Measurements from ENCODE around the gene DCBLD2.

DCBLD2 gene

DNA sequence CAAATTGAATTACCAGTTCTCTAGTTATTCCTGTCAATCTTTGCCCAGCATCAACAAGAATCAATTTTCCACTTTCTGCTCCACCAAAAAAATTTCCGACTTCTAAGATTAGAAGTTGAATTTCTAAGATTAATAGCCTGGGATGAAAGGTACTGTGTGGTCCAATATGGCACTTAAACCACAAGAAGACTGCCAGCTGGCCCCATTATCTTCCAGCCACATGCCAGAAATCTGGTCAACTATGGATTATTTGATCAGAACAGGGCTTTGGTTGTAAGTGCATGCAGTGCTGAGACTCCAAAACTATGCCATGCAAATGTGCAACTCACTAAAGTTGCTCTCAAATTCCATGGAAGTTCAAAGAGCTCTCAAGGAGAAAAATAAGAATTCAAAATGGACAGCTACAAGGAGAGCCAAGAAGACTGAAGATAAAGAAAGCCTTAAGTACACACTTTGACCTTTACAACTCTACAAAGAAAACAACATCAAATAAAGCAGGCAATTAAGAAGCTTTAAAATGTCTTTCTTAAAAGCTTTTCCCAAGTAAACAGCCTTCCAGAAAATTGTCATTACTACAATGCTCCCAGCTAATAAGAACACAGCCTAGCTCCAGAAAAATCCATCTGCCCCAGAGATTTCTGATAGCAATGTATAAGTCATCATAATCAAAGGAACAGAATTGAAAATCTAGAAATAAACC, 74.1 kb downstream of the DCBLD2 start:
- no peak for DNase-seq

DNA sequence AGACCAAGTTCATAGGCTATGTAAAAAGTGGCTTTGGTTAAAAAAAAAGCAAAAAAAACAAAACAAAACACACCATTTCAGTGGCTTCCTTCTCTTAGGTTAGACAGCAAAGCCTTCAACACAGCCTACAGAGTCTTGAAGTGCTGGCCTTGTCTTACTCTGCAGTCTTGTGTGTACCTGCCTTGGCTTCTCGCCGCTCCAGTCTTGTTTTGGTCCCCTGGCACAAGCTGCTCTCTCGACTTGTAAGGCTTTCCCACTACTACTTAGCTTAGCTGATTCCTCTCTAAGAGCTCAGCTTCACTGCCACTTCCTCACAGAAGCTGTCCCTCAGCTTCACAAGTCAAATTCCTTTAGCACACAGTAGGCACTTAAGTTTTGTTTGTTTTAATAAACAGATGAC, 75.4 kb downstream of the DCBLD2 start:
- DNase-seq = no peak

DNA sequence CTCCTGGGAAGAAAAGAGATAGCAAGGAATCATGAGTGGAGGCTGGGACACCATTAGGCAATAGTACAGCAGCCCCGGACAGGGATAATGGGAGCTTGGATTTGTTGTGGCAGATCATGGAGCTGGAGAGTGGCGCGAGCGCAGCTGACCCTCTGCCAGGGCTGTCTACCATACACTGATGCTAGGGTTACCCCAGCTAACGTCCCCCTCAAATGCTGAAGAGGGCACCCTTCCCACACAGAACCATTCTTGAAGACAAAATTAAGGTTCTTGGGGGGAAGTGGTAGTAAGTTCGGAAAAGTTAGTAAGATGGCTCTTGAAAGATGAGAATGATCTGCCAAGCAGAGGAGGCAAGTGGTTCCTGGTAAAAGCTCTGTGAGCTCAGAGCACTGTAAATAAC, 77.2 kb downstream of the DCBLD2 start:
- no peak for DNase-seq

DNA sequence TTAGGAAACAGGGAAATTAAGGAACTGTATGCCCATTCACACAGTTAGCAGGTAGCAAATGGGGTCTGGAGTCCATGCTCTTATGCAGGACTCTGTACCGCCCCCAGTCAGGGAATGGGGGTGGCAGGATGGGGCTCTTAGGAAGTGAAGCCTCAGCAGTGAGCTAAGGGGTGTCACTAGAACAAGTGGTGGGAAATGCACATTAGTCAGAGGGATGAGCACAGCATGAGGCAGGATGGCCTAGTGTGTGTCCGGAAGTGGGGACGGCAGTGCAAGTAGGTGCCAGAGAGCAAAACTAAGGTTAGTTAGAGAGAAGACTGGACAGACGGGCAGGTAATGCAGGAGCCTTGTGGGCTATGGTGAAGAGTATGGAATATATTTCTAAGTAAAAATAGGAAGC, 77.7 kb downstream of the DCBLD2 start:
- no peak for DNase-seq

DNA sequence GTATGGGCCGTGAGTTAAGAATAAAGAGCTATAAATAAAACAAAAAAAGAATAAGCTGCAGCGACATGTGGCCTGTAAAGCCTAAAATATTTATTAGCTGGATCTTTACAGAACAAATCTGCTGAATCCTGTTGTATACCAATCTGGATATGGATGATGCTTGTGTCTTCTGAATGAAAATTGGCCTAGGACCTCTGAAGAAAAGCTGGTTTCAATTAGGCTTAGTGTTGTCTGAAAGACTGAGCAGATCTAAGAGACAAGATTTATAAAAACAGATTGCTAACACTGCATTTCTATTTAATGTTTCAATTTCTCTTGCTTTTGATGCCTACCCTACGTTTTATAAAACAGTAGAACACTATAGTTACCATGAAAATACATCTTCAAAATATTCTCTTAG, 80.4 kb downstream of the DCBLD2 start:
- DNase-seq = no peak

DNA sequence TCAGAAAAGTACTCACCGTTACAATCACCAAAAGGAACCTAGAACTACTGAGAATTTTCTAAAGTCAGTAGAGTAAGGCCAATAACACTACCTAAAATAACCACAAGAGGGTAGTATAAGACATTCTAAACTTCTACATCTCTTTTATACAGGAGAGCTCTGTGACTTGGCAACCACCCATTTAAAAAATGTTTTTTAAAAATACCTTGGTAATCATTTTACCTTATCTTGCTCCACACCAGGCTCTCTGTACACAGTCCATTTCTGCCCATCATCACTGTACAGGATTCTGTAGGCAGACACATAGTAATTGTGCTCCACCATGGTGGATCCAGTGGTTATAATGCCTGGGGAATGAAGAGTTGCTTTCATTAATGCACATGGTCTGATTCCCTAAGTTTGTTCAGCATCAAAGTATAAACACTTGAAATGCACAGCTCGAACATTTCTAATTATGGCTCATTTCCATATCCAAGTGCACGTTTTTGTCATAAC, 83.9 kb downstream of the DCBLD2 start:
- DNase-seq = no peak

DNA sequence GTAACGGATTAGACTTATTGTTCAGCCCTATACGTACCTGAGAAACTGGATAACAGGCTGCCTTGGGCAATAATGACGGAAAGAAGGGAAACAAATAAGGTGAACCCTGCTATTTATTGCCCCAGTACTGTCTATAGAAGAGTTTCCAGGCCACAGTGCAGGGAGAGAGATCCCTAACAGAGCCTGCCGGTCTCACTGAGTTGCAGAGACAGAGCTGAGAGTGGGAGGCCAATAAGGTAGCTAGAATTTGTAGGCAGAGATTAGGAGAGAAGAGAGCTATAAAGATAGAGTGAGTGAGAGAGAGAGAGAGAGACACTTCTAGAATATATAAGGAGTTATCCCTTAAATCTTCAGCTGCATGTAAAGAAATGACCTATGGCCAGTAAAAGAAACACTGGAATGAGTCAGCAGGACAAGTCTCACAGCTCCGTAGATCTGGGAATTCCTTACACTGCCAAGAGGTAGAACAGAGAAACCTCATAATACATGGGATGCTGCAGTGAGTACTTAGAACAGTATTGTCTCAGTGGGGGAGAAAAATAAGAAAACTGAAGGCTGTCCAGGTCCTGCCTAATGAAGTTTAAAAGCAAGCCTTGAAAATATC, 86.6 kb downstream of the DCBLD2 start:
- no peak for DNase-seq

DNA sequence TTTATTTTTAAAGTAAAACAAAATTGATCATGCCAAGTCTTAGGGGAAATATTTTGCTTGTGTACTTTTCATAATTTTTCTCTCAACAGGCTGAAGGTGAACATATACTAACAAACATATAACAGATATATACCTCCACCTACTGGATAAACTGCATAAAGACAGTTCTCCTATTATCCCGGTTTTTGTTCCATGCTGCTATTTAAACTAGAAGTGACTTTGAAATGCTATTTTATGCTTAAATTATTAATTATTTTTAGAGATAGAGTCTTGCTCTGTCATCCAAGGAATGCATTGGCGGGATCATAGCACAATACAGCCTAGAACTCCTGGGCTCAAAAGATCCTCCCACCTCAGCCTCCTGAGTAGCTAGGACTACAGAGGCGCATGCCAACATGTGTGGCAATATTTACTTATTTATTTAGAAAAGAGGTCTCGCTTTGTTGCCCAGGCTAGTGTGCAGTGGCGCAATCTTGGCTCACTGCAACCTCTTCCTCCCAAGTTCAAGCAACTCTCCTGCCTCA, 88.6 kb downstream of the DCBLD2 start:
- DNase-seq = no peak

DNA sequence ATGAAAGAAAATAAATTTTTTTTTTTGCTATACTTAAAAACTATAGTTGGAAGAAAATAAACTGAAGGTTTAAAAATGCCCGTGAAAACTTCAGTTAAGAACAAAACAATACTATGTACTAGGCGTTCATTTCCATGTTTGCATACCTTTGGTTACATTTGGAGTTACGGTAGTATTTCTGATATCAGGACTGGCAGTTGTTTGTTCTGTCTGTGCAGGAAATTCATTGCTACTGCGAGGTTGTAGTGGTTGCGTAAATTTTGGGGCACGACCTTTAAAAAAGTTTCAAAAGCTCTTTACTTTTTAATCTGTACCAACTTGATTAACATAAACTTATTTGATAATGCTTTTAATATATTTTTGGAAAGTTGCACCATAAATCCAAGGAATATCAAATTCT, 90.4 kb downstream of the DCBLD2 start:
- DNase-seq = no peak

DNA sequence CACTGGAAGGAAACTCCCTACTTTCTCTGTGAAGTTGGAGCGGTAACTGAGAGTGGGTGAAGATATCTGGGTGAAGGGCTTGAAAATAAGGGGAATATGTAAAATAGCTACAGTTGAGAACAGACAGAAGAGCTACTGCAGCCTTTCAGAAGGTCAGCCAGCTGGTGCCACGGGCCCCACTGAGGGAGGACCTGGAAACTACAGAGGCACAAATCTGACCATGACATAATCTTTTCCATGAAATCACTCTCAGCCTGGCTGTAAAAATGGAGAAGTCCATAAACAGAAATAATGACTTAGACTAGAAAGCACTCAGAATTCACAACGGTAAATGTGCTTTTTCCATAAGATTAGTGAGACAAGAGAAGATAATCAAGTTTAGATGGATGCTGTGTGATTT, 91.9 kb downstream of the DCBLD2 start:
- no peak for DNase-seq

DNA sequence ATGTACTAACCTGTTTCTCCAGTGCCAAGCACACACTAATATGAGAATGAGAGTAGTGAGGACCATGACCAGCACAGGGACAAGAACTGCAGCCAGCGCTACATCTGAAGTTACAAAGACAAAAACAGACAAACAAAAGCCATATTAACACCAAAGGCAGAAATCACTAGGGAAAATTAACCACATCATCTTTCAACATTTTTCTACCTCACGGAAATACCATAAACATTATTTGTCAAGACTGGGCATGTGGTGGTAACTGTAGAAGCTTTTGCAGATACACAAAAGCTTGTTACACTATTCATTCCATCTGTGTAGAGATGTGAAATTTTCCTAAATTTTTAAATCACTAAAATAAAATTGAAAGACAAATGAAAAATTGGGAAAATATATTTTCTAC, 93.4 kb downstream of the DCBLD2 start:
- no peak for DNase-seq

DNA sequence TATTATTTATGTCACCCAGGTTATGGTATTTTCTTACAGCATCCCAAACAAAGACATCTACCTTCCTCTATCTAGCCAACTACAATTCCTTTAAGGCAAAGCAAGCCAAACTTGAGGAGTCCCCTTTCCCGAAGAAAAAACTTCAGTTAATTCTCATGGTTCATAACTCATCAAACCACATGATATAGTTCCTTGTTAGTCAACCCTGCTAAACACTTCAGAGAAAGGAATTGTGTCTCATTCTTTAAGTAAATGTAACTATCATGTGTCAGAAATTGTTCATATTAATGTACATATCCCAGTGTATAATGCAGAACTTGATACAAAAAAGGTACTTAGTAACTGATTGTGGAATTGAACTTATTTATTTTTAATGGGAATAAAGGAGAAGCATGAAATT, 93.9 kb downstream of the DCBLD2 start:
- DNase-seq = no peak

DNA sequence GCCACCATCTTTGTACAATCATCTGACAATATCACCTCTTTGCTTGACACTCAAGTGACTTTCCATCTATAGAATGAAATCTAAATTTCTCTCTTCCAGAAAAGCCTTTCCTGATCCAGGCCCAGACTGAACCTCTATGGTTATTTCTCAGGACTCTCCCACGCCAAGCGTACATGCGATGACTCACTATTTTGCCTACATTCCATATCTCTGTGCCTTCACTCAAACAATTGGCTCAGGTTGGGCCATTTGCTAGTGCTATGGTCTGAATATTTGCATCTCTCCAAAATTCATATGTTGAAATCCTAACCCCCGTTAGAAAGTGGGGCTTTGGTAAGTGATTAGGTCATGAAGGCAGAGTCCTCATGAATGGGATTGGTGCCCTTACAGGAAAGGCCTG, 94.5 kb downstream of the DCBLD2 start:
- DNase-seq = no peak

DNA sequence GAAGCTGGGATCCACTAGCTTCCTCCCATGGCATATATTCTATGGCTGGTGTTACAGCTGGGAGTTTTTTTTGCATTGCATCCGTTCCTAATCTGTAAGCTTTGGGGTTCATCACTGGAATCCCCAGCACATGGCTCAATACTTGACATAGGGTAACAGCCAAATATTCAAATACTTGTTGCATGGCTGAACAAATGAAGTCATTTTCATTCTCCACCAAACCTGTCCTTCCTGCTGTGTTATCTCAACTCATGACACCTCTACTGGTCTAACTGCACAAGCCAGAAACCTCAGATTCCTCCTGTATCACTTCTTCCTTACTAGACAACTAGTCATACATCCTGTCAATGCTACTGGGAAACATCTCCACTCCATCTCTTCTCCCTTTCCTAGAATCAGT, 95.0 kb downstream of the DCBLD2 start:
- no peak for DNase-seq

DNA sequence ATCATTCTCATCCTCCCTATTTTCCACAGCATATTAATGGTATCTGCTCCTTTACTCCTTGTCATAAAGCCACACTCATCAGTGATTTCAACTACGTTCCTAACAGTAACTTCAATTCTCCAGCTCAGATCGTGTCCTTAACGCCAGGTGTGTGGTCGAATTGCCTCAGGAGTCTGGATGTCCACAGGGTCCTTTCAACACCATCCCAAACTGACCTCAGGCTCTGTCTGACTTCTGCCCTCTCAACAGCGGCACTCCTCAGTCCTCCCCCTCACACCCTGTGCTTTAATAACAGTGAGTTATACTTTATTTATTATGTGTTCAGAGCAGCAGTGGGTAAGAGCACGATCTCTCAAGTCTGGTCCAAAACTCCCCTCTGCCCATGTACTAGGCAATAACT, 95.9 kb downstream of the DCBLD2 start:
- DNase-seq = no peak

DNA sequence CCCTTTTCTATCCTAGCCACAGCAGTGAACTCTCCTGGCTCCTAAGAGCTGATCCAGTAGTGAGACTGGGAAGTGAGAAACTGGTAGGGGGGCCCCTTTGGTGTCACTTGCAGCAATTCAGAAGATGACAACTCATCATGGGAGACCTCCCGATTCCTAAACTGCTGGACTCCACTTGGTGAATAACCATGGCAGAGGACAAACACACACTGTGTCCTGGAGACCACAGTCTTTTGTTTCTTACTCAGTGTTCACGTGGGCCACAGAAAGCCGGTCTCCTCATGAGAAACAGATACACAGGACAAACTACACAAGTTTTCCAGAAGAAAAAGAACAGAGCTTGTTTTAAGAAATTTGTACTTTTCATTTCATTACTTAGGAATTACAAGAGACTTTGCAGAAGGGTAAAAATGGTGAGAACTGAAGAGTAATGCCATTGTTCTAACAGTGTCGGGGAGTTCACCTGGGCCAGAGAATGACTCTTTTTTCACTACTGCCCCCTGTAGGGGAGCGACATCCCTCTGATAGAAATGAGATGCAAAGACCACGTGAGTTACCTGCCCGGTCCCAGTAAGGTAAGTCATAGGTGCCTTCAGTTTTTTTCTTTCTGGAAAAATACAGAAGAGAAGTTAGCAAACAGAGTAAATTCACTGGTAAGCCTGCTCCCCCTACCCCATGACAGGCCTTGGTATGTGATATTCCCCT, 100.3 kb downstream of the DCBLD2 start:
- DNase-seq = no peak

DNA sequence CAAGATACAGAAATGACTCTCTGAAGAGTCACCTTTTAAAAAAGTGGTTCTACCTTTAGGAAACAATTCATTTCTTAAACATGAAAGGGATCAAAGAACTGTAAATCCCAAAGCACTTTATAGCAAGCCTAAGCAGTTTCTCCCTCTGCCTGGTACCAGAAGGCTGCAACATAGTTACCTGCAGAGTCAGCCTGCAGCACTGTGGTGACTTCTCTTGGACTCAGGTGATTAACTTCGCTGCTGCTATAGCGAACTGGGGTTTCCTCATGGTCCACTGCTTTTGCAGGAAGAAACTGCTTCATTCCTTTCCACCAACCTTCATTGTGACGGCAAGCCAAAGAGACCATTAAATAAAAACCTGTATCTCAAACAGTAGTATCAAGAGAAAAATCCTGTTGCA, 101.1 kb downstream of the DCBLD2 start:
- no peak for DNase-seq

DNA sequence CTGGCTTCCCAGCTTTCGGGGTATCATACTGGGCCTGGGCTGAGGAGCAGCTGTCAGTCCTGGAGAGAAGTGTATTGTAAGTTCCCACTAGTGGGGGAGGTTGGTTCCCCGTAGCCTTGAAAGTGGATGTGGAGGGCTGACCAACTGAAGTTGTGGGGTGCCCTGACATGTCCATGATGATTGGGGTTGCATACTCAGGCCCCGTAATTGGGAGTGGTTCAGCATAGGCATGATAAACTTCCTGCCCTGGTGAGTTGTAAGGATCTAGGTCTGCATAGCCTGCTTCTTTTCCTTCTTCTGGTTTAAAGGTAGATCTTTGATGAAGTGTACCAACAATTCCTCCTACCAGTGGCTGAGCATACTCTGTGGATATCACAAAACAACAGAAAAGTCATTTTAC, 102.0 kb downstream of the DCBLD2 start:
- no peak for DNase-seq

DNA sequence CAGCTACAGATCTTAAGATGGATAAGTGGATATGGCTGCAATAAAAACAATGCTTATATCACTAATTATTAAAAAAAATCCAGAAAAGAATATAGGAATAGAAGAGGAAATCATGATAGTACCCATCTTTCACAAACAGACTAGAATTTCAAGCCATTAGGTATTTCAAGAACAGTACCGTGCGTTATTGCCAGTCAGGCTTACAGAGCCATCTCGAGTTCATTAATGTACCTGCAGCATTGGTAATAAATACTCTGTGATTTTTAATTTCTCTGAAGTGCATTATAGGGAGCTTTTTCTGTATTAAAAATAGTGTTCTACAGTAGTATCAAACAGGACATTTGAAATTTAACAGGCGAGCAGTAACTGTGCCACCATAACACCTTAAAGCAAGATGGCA, 102.7 kb downstream of the DCBLD2 start:
- no peak for DNase-seq

DNA sequence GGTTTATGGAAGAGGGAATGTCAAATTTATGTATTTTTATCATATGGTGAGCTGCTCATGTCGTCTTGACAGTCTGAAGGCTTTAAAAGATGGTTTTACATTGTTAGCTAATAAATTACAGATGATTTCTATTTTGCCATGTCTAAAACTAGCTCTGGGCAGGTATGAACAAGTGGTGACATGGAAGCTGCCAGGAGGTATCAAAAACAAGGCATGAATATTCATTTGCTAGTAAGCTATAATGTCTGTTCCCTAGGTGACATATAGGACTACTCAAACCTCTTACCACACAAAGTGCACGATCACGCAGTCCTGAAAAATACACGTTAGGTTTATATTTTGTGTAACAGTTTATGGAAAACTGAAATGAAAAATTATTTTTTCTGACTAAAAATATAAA, 103.6 kb downstream of the DCBLD2 start:
- no peak for DNase-seq

DNA sequence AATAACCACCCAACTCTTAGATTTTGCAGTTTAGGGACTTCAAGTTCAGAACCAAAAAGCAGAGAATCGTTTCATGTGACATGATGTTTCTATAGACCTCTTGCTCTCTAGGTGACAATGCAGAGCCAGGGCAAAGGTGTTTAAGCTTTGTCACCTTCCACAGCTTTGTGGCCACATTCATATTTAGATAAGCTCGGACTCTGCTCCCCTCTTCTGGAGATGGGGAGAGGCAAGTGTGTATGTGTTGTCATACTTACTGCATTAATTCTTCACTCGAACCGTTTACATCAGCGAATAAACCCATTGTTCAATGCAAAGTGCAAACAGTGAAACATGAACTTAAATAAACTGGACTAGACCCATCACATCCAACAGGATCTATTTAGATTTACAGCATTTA, 105.2 kb downstream of the DCBLD2 start:
- no peak for DNase-seq

DNA sequence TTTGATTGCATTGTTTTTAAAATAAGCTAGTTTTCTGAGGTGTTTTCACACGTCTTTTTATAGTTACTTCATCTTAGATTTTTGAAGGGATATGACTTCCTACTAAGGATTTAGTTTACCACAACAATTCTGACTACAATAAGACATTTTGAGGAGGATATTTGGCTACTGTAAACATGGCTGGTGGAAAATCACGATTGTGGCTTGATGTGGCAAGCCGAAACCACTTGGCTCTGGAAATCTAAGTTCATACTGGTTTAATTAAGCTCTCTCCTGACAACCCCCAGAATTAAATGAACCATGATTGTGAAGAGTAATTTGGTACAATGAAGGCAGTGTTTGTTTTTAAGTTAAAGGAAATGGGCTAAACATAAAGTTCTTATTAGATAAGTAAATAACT, 107.5 kb downstream of the DCBLD2 start:
- DNase-seq = no peak

DNA sequence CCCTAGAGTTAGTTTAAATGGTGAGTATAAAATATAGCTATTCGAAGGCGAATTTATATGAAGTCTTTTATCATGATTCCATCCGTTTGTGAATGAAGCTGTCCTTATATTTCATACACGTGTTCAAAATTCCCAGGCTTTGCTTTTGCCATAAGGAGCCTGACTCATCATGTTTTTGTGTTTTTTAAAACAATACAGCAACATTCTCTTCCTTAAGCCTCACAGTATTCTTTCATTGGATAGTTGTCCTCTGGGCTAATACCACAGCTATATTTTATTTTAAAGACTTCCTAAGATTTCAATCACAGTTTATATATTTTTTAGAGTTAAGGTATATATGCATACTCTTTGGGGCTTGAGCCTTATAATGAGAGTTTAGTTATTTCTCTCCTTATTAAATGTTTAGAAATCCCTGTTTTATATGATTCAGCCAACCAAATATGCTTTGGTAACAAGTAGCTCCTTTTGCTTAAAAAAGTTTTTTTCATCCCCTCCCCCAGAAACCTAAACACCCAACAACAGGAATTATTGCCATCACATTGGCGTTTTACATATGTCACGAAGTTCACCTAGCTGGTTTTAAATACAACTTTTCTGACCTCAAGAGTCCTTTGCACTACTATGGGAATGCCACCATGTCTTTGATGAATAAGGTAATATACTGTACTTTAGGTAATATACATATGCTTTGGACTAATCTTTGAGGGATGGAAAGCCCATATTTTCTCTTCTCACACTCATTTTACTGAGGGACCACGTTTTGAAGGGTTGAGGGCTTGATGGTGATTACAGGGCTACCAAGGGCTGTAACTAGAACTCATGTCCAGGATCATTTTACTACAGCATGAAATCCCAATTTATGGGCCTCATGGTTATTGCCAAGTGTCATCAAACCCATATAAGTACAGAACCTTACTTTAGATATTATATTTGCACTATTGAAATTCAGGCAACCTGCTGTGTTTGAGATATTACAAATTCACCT, 109.9 kb downstream of the DCBLD2 start:
- no peak for DNase-seq

All from activated CD4-positive, alpha-beta T cell treated with anti-CD3 and anti-CD28 coated beads, Interleukin-2, amount 50 U/mL, for 4 hours (primary cell).